ENCODE measurements around the gene KDM4C.

- TF ChIP-seq CTCF (IDR thresholded peaks at IDR 0.05) (no peak), EP300 (IDR thresholded peaks at IDR 0.05) (no peak), POLR2A (IDR thresholded peaks at IDR 0.05; ENCODE audit: low read depth) (no peak), POLR2AphosphoS5 (IDR thresholded peaks at IDR 0.05) (no peak)
These were observed 49.0 kb upstream of the KDM4C start for GRCh38 chr9:6708732-6709131.
